Lower leg skin (tissue), 4 donors: Measurements from ENCODE around the gene RAPGEF5. TPM values are rescaled to one million over a fixed set of nuclear protein-coding genes. Genes with fewer than 3 reads are reported as not detected.

Source experiments
- DNase-seq, 2 donors: peaks; one replicate each; pipeline ENCODE4 v3.0.0-alpha.2; 2019; ENCODE audit warnings: low spot score in 2 of 2
- H3K4me3 ChIP-seq: fragments of 200-600 bp; sonication (generic); 2 replicates; pipeline ENCODE4 v1.5.1; 2017; ENCODE audit warnings: mild to moderate bottlenecking, low read depth; ENCODE audit not compliant: poor library complexity, severe bottlenecking
- POLR2A ChIP-seq, 2 donors: fragments of 450-650 bp; IDR thresholded peaks; one replicate each; pipeline ENCODE4 v1.6.1; 2016 to 2017; ENCODE audit warnings: antibody characterized with exemption in 2 of 2, mild to moderate bottlenecking in 1 of 2, moderate library complexity in 1 of 2
- WGBS, 2 donors: methylation state at CpG; one replicate each; pipeline ENCODE4 v1.1.5; 2018; 5-methylcytosine and 5-hydroxymethylcytosine counted together
- intact Hi-C: fragments of 100-400 bp; cut with DNase I; formaldehyde crosslinking; loops from one replicate; pipeline ENCODE4 v1.15.0; 2023; ENCODE audit warnings: low total_unique reads
- total RNA-seq, 4 donors: library from RNA; depleted of rRNA; stranded (reverse); fragments of >200 nt; gene quantifications; one replicate each; pipeline ENCODE4 v1.1.0, GENCODE V29; 2016
- TF ChIP-seq, protein P1 (sequence below), 3 donors: fragments of 450-650 bp; IDR thresholded peaks; one replicate each; pipeline ENCODE4 v1.5.1; 2016; ENCODE audit warnings: antibody characterized with exemption in 3 of 3, mild to moderate bottlenecking in 3 of 3, moderate library complexity in 2 of 3

Gene RAPGEF5
- total RNA-seq, 4 donors from 2014 or later: 19.4 to 47.7 (median 25.2) TPM

DNA sequence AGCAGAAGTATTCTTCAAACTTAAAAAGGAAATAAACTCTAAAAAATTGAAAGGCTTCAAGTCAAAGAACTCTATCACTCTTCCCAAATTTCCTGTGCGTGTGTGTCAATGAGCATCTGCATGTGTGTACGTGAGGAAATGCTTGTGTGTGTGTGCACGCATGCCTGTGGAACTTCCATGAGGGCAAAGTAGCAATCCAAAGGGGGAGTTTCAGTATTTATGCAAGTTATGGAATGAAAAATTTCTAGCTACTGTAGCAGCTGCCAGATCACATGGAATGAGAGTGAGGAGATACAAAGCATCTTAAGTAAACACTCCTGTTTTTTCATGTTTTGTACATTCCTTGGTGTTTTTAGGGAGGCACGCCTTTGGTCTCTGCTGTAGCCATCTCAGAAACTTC, 152.6 kb downstream of the RAPGEF5 start:
- 26 to 40% methylated on average over 4 of the region's 4 CpGs for WGBS, 2 donors
- no peak overlapping the region for H3K4me3 ChIP-seq
- intact Hi-C loops: no loop called here
- no peak for DNase-seq
- TF ChIP-seq POLR2A (IDR thresholded peaks at IDR 0.05): no peak
- TF ChIP-seq, protein P1, sequence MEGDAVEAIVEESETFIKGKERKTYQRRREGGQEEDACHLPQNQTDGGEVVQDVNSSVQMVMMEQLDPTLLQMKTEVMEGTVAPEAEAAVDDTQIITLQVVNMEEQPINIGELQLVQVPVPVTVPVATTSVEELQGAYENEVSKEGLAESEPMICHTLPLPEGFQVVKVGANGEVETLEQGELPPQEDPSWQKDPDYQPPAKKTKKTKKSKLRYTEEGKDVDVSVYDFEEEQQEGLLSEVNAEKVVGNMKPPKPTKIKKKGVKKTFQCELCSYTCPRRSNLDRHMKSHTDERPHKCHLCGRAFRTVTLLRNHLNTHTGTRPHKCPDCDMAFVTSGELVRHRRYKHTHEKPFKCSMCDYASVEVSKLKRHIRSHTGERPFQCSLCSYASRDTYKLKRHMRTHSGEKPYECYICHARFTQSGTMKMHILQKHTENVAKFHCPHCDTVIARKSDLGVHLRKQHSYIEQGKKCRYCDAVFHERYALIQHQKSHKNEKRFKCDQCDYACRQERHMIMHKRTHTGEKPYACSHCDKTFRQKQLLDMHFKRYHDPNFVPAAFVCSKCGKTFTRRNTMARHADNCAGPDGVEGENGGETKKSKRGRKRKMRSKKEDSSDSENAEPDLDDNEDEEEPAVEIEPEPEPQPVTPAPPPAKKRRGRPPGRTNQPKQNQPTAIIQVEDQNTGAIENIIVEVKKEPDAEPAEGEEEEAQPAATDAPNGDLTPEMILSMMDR (IDR thresholded peaks at IDR 0.05): no peak

DNA sequence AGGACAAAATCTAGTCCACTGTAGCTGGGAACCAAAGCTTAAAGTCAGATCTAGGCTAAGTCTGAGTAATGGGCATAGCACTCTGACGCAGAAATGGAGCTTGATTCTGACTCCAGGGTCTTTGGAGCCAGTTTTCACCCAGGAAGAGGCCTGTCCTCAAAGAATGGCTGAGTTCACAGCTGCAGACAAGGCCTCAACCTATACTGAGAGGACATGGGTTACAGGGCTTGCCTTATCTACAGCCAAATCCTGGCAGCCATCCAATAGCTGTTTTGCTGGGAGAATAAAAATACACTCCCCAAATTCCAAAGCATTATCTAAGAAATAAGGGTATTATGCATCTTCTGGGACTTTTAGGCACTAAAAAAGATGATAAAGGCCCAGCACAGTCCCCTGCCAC, 154.8 kb downstream of the RAPGEF5 start:
- DNase-seq: no peak
- TF ChIP-seq, protein P1 (IDR thresholded peaks at IDR 0.05): no peak
- TF ChIP-seq POLR2A (IDR thresholded peaks at IDR 0.05): no peak
- WGBS, 2 donors: 75 to 91% methylated on average over 1 of the region's 1 CpG
- H3K4me3 ChIP-seq: no peak overlapping the region
- intact Hi-C loops: no loop called here

DNA sequence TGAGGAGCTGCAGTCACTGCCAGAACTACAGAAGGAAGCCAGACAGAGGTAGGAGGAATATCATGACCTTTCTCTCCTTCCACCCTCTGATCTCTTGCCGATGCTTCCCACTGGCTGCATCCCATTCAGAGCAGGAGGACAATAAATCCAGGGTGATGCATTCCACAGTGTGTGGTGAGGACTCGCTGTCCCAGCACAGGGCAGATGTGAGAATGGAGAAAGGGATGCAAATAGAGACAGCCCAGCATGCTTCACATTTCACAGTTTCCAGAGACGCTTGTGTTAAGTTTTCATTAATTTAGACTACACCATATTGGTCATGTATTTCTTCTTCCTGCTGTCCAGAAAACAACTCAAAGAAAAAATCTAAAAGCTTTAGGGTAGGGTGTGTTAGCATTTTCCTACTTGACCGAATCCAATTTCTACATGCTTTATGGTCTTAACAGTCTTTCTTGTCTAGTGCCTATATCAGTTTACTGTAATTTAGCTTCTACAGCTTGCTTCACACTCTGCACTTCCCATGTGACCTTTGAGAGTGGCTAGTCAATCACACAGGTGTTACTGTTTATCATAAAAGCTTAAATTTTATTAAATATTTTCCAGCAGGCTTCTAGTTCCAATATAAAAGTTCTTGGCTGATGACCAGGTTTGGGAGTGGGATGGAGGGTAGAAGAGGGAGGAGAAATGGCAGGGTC, 155.6 kb downstream of the RAPGEF5 start:
- TF ChIP-seq, protein P1 (IDR thresholded peaks at IDR 0.05): no peak
- TF ChIP-seq POLR2A (IDR thresholded peaks at IDR 0.05): no peak
- H3K4me3 ChIP-seq: no peak overlapping the region
- intact Hi-C loops: no loop called here
- DNase-seq: no peak
- WGBS, 2 donors: 82 to 85% methylated on average over 4 of the region's 4 CpGs

DNA sequence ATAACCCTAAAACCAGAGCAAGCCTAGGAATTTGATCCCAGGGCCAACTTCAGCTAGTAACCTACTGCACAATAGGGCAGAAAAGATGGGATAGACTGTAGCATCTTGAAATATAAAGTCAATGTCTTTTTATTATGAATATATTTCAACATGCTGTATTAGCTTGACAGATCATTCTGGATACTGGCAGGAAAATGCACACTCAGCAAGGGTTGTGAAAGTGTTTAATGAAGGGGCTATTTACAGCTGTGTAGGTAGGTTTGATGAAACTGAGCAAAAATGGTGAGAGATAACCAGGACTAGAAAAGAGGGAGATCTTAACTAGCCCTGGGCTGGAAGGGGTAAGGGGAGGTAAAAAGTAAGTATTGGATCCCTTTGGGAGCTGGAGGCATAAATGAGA, 156.2 kb downstream of the RAPGEF5 start:
- H3K4me3 ChIP-seq: no peak overlapping the region
- TF ChIP-seq, protein P1 (IDR thresholded peaks at IDR 0.05): no peak
- no peak for TF ChIP-seq POLR2A (IDR thresholded peaks at IDR 0.05)
- intact Hi-C loops: no loop called here
- no peak for DNase-seq

DNA sequence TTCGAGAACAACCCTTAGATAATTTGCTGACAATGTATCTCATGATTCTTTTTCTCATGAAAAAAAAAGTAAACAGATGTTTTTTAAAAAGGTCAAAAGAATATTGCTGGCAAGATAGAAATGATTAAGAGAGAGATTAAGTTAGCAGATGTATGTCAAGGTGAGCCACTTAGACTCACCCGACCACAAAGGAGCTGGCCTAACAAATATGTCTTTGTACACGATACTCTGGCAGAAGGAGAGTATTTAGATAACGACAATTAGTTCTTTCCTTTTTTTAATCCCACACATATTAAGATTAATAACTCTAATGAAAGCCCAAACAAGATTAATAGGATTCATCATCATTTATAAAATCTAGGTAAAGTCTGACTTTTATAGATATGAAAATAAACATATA, 156.7 kb downstream of the RAPGEF5 start:
- TF ChIP-seq POLR2A (IDR thresholded peaks at IDR 0.05): no peak
- TF ChIP-seq, protein P1 (IDR thresholded peaks at IDR 0.05): no peak
- no peak for DNase-seq
- no peak overlapping the region for H3K4me3 ChIP-seq
- 55 to 62% methylated on average over 4 of the region's 4 CpGs for WGBS, 2 donors
- intact Hi-C loops: no loop called here

DNA sequence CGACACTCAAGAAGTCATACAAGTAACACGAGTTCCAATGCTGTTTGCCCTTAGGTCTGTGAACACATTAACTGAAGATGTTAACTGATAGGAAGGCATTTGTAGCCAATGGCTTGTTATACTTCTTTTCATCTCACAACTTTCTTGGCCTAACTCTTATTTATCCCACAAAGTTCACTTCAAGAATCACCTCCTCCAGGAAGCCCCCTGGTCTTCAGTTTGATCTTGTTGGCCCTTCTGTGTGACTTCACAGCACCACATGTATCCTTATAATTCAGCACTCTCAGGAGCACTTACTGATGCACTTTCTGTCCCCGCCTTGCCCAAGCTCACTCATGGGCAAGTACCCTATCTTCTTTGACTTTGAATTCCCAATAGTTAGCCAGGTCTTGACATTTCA, 159.6 kb downstream of the RAPGEF5 start:
- no peak for DNase-seq
- TF ChIP-seq, protein P1 (IDR thresholded peaks at IDR 0.05): no peak
- no peak for TF ChIP-seq POLR2A (IDR thresholded peaks at IDR 0.05)
- 84 to 87% methylated on average over 3 of the region's 3 CpGs for WGBS, 2 donors
- intact Hi-C loops: no loop called here
- no peak overlapping the region for H3K4me3 ChIP-seq
